ENCODE measurements around the gene SLFNL1.

GRCh38 chr1:41010345-41010744 lies 11.2 kb downstream of the SLFNL1 start:
- TF ChIP-seq CTCF (IDR thresholded peaks at IDR 0.05) (no peak), EZH2 (IDR thresholded peaks at IDR 0.05; ENCODE audit: borderline replicate concordance, insufficient read depth, low read depth, low read length, poor library complexity, severe bottlenecking) (no peak)

Measured in B cell (primary cell).